T-helper 9 cell (primary cell): ENCODE data around the gene ADCY9.
A peak's percentile ranks its signal among the peaks of the same experiment; 100 is the strongest.
"Not testable (repeated sequence)": the region's sequence is repeated elsewhere in the genome, so short reads cannot be mapped to it uniquely, and the experiment has no call there.

Experiments
- DNase-seq: peaks from one replicate; pipeline ENCODE4 v3.0.0-alpha.2; 2020

Gene ADCY9

GRCh38 chr16:3948378-3948995 lies 167.8 kb downstream of the ADCY9 start:
- DNase-seq, result no peak

DNA sequence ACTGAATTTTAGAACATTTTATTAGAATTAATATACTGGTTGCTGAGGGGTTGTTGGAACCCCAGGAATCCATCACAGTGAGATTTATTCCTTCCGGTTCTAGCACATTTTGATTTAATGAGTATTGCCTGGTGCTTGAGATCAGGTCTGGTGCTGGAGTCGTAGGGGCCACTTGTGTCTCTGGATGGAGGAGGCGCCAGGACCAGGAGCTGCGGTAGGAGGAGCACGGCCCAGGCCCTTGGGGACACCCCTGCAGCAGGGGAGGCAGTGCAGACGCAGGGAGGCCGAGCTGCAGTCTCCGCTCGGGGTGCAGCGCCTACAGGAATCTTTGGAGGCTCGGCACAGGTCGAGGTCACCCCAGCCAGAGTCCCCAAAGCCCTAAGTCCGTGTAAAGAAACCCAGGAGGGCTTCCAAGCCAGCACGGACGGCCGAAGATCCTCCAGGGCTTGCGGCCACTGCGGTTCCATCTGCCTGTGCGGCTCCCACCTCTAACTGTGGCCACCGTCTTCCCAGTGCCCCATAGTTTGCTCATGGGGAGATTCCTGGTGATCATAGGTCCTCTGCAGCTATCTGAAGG lies 169.6 kb downstream of the ADCY9 start:
- DNase-seq, result no peak

DNA sequence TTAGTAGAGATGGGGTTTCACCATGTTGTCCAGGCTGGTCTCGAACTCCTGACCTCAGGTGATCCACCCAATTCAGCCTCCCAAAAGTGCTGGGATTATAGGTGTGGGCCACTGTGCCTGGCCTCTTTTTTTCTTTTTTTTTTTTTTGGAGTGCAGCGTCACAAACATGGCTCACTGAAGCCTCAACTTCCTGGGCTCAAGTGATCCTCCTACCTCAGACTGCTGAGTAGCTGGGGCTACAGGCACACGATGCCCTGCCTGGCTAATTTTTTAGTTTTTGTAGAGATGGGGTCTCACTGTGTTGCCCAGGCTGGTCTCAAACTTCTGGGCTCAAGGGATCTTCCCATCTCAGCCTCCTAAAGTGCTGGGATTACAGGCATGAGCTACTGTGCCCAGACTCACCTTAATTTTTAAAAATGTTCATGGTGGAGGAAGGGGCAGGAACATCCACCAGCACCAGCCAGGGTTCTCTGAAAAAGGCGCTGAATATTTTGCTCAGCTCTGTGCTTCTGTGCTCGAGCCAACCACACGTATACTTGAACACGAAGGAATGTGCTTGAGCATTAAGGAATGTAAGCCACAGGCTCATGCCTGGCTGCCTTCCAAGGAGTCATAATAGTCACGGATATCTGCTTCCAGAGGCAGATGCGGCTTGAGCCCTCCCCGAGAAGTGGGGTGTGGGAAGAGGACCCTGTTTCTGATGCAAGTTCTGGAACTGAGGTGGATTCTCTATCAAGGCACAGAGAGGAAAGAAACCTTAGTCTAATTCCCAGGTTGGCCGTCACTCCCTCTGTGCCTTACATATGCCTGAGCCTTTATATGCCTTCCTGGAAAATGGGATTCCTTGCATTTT lies 170.3 kb downstream of the ADCY9 start:
- no peak for DNase-seq

GRCh38 chr16:3944457-3944856 lies 171.8 kb downstream of the ADCY9 start:
- DNase-seq, result not testable (repeated sequence)

- DNase-seq, result not testable (repeated sequence)
These were observed 174.1 kb downstream of the ADCY9 start for GRCh38 chr16:3942146-3942545.

GRCh38 chr16:3938843-3939624 lies 177.2 kb downstream of the ADCY9 start:
- peak; percentile 62 for DNase-seq

DNA sequence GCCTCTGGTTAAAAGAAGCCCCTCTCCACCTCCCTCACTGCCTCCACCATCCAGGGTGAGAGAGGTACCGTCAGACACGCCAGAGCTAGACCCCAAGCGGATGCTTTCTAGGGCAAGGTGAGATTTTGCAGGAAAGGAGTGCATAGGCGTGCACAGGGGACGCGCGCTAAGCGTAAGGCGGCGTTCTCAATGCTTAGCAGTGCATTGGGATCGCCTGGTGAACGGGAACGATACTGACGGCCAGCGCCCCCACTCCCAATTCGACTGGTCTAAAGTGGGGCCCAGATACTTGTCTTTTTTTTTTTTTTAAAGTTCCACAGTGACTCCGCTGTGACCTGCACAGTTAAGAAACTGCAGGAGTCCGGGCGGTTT lies 177.8 kb downstream of the ADCY9 start:
- DNase-seq, result no peak

DNA sequence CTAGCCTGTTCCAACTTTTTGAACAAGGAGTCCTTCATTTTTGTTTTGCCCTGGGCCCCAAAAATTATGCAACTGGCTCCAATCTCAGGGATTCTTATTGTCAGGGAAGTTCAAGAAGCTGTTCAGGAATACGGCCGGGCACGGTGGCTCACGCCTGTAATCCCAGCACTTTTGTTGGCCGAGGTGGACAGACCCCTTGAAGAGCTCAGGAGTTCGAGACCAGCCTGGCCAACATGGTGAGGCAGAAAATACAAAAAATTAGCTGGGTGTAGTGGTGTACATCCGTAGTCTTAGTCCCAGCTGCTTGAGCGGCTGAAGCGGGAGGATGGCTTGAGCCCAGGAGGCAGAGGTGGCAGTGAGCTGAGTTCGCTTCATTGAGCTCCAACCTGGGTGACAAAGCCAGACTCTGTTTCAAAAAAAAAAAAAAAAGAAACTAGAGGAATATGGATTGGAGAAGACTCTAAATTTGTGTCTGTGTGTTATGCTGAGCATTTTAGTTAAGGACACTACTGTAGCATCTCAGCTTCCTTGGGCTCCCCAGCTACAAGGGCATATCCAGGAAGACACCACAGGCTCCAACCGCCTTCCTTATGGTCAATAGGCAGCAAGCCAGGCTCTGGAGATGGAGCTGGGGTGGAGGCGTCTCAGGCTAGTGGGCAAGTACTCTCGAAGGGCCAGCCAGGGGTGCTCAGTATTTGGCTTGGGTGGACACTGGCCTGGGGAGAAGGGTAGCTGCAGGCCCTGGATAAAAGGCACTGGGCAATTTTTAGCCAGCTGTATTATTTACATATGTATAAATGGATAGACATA lies 179.0 kb downstream of the ADCY9 start:
- DNase-seq, result no peak

- DNase-seq, result no peak
These were observed 180.3 kb downstream of the ADCY9 start for GRCh38 chr16:3935921-3936320.

GRCh38 chr16:3934491-3935181 lies 181.6 kb downstream of the ADCY9 start:
- no peak for DNase-seq

- DNase-seq, result not testable (repeated sequence)
These were observed 189.1 kb downstream of the ADCY9 start for GRCh38 chr16:3927147-3927546.

DNA sequence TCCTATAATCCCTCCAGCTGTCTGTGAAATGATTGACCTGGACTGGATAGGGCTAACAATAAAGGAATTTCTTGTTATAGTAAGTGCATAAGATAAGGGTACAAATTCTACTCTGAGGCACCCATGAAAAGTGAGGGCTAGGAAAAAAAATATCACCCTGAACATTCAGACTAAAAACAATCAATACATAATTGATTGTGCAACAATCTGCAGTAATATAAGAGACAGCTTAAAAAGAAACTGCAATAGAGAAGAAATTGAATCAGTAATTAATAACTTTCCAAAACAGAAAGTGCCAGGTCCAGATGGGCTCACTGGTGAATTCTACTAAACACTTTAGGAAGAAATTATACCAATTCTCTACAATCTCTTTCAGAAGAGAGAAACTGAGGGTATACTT lies 191.5 kb downstream of the ADCY9 start:
- no peak for DNase-seq

DNA sequence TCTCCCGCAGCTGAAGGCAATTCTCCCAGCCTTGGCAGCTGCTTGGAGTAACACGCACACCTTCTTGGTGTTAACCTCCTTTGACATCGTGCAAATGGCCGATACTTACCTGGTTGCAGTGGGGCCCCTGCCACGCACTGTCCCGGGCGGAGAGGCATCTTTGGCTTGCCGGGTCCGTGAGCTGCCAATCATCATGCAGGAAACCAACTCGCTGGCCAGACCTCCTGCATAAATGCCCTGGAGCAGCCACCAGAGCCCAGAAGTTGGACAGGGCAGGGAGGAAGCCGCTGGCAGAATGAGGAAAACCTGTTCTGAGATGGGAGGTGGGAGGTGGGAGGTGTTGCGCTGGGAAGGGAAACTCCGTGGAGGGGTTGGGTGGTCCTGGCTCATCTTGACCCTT lies 194.0 kb downstream of the ADCY9 start:
- no peak for DNase-seq

- DNase-seq, result no peak
These were observed 196.0 kb downstream of the ADCY9 start for GRCh38 chr16:3920206-3920605.

DNA sequence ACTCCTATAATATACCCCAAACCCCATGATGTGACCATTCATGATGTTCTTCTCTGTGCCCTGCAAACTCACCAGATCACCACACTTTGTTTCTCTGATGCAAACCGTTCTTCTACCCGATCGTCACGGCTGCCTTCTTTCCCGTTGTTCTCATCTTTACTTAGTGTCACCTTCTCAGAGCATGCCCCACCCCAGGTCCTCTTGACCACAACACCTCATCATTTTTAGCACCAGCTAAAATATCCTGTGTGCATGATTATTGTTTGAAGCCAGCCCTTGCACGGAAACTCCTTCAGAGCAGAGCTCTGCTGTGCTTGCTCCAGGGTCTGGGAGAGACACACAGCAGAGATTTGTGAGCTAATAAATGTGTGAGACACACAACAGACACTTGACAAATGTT lies 196.8 kb downstream of the ADCY9 start:
- no peak for DNase-seq

GRCh38 chr16:3915426-3916260 lies 200.6 kb downstream of the ADCY9 start:
- DNase-seq, result no peak

DNA sequence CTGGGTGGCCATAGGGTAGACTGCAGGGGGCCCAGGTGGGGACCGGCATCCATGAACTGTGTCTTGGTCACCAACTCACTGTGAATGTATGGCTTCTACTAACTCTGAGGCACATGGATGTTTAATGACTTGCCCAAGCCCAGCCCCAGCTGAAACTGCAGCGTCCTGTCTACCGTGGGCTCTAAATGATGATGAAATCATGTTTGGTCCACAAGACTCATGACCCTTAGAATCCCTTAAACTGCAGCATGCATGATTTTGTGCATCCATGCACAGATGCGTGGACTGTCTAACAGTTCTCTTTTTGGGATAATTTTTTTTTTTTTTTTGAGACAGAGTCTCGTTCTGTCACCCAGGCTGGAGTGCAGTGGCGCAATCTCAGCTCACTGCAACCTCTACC lies 203.3 kb downstream of the ADCY9 start:
- no peak for DNase-seq
